ENCODE results near the gene SMC1B. TPM values are rescaled to one million over a fixed set of nuclear protein-coding genes. Genes with fewer than 3 reads are reported as not detected.

Gene SMC1B
- total and polyA plus RNA-seq, 2 experiments from 2014 or later, result 0.10 TPM; not detected in 1

DNA sequence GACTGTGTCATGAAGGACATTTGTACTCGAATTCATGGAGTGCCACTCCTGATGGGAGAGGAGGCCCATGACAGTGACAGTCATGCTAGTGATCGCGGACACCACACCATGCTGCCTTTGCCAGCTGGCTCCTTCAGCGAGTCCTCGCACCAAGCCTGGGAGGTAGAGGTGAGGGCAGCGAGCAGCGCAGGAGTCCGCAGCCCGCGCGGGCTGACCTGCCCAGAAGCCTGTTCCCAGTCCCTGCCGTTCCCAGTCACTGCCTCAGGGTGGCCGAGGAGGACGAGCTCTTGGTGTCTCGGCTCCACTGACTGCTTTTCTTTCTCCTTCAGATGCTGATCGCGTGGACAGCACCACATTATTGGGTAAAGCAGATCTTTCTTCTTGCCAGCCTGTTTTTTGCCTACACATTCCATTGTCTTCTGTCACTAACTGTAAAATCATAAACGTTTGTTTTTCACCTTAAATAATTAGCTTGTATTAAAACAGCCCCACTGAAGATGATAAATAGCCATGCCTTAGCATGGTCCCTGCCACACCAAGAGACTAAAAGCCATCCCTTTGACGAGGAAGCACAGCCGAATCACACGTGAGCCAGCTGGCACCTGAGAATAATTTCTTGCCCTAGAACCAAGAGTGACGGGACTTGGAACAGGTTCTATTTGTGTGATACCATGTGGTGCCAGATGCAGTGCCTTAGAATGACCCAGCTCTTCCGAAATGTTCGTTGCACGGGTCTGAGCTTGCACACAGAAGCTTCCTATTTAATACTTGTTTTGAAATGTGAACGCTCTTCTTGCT is 78.2 kb downstream of the SMC1B start:
- TF ChIP-seq, protein P1, sequence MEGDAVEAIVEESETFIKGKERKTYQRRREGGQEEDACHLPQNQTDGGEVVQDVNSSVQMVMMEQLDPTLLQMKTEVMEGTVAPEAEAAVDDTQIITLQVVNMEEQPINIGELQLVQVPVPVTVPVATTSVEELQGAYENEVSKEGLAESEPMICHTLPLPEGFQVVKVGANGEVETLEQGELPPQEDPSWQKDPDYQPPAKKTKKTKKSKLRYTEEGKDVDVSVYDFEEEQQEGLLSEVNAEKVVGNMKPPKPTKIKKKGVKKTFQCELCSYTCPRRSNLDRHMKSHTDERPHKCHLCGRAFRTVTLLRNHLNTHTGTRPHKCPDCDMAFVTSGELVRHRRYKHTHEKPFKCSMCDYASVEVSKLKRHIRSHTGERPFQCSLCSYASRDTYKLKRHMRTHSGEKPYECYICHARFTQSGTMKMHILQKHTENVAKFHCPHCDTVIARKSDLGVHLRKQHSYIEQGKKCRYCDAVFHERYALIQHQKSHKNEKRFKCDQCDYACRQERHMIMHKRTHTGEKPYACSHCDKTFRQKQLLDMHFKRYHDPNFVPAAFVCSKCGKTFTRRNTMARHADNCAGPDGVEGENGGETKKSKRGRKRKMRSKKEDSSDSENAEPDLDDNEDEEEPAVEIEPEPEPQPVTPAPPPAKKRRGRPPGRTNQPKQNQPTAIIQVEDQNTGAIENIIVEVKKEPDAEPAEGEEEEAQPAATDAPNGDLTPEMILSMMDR (IDR thresholded peaks at IDR 0.05; ENCODE audit: poor library complexity), result no peak
- no peak for TF ChIP-seq EZH2 (IDR thresholded peaks at IDR 0.05; ENCODE audit: borderline replicate concordance)
- TF ChIP-seq EZH2phosphoT487 (IDR thresholded peaks at IDR 0.05; ENCODE audit: low read depth, severe bottlenecking, unreplicated experiment), result no peak
- H3K79me2 ChIP-seq, result no peaks in the 10 kb centered on the region
- H3K4me1 ChIP-seq (ENCODE audit: insufficient read depth), result peaks cover 6% of the 10 kb centered on the region
- WGBS (ENCODE audit: low lambda C conversion rate, missing lambda C conversion rate), result 73% methylated on average over 26 of the region's 26 CpGs
- H3K36me3 ChIP-seq (replicated peaks; ENCODE audit: insufficient read depth, low read depth), result no peaks in the 10 kb centered on the region
- H3K9me2 ChIP-seq (replicated peaks; ENCODE audit: insufficient read depth), result no peaks in the 10 kb centered on the region
- no peaks in the 10 kb centered on the region for H3K9me3 ChIP-seq (ENCODE audit: low read depth)
- no peak overlapping the region for H3K27ac ChIP-seq
- no peaks in the 10 kb centered on the region for H4K20me1 ChIP-seq (ENCODE audit: insufficient read depth, poor library complexity, severe bottlenecking)
- H3K4me2 ChIP-seq, result no peak overlapping the region
- no peaks in the 10 kb centered on the region for H3K27me3 ChIP-seq
- H2AFZ ChIP-seq, result no peak overlapping the region
- DNase-seq (ENCODE audit: low spot score), result no peak
- H3K4me3 ChIP-seq, result no peak overlapping the region

DNA sequence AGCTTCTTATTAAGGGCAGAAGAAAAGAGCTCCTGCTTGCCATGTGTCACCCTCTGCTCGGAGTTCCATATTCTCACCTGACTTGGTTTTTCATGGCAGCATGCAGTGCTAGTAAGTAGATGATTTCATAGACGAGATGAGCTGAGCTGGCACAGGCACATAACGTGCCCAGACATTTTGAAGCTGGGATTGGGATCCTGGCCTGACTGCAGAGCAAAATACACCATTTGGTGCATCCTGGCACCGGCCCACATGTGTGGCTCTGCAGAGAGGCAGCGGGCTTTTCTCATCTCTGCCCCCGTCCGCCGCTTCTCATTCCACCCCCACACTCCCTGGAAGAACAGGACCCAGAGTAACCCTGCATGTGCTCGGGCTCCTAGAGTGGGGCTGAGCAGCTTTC is 78.9 kb downstream of the SMC1B start:
- peaks cover 6% of the 10 kb centered on the region for H3K4me1 ChIP-seq (ENCODE audit: insufficient read depth)
- H3K9me2 ChIP-seq (replicated peaks; ENCODE audit: insufficient read depth), result no peaks in the 10 kb centered on the region
- 98% methylated on average over 9 of the region's 9 CpGs for WGBS (ENCODE audit: low lambda C conversion rate, missing lambda C conversion rate)

DNA sequence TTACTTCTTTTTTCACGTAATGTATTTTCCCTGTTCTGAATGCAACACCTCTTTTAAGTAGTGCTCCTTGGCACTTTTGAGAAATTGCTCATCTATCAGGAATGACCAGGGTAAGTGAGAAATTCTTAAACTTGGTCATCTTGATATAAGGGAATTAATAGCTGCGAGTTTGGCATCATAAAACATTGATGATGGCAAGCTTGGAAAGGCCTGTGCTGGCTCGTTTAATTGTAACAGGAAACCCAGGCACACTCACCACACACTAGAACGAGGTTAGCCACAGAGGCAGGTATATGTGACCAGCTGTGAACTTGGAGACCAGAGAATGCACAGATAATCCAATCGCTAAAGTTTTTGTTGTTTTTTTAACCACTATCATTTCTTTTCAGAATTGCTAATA is 79.3 kb downstream of the SMC1B start:
- Histone ChIP-seq H3K4me2 (no peak overlapping the region), H3K79me2 (no peaks in the 10 kb centered on the region)

More for the DNA sequence above, 78.9 kb downstream of the SMC1B start:
- Histone ChIP-seq H4K20me1 (ENCODE audit: insufficient read depth, poor library complexity, severe bottlenecking) (no peaks in the 10 kb centered on the region), H2AFZ (no peak overlapping the region), H3K36me3 (replicated peaks; ENCODE audit: insufficient read depth, low read depth) (no peaks in the 10 kb centered on the region), H3K9me3 (ENCODE audit: low read depth) (no peaks in the 10 kb centered on the region), H3K79me2 (no peaks in the 10 kb centered on the region), H3K27me3 (no peaks in the 10 kb centered on the region), H3K4me2 (no peak overlapping the region), H3K27ac (no peak overlapping the region), H3K4me3 (no peak overlapping the region)
- no peak for TF ChIP-seq EZH2 (IDR thresholded peaks at IDR 0.05; ENCODE audit: borderline replicate concordance)
- TF ChIP-seq, protein P1 (IDR thresholded peaks at IDR 0.05; ENCODE audit: poor library complexity), result no peak
- no peak for DNase-seq (ENCODE audit: low spot score)

More for the DNA sequence above, 79.3 kb downstream of the SMC1B start:
- Histone ChIP-seq H3K9me3 (ENCODE audit: low read depth) (no peaks in the 10 kb centered on the region), H3K4me3 (no peak overlapping the region), H3K4me1 (ENCODE audit: insufficient read depth) (peaks cover 6% of the 10 kb centered on the region), H4K20me1 (ENCODE audit: insufficient read depth, poor library complexity, severe bottlenecking) (no peaks in the 10 kb centered on the region), H2AFZ (no peak overlapping the region), H3K27ac (no peak overlapping the region), H3K9me2 (replicated peaks; ENCODE audit: insufficient read depth) (no peaks in the 10 kb centered on the region), H3K36me3 (replicated peaks; ENCODE audit: insufficient read depth, low read depth) (no peaks in the 10 kb centered on the region), H3K27me3 (no peaks in the 10 kb centered on the region)
- 82% methylated on average over 5 of the region's 5 CpGs for WGBS (ENCODE audit: low lambda C conversion rate, missing lambda C conversion rate)
- TF ChIP-seq, protein P1 (IDR thresholded peaks at IDR 0.05; ENCODE audit: poor library complexity), result no peak
- TF ChIP-seq EZH2phosphoT487 (IDR thresholded peaks at IDR 0.05; ENCODE audit: low read depth, severe bottlenecking, unreplicated experiment) (no peak), EZH2 (IDR thresholded peaks at IDR 0.05; ENCODE audit: borderline replicate concordance) (no peak)
- no peak for DNase-seq (ENCODE audit: low spot score)

Data from hepatocyte (in vitro differentiated cells).